ENCODE results near the gene MS4A3. TPM values are rescaled to one million over a fixed set of nuclear protein-coding genes. Genes with fewer than 3 reads are reported as not detected.

The MS4A3 gene
- total RNA-seq, 1 experiment from 2014 or later, result not detected

DNA sequence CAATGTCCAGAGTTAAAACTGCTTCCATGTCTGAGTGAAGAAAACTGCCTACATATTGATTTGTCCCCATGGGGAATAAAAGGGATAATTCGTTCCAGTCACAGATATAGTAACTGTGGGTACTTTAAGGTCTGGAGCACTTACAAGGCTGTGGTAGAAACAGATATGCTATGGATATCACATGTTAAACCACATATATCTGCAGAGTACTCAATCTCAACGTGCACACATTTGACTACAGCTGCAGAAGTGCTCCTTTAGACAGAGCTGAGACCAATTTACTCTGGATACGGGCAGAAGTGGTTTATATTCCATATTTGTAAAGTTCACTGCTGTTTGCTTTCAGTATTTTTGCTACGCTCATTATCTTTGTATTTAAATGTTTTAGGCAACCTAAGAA lies 22.3 kb downstream of the MS4A3 start:
- Mint-ChIP-seq H3K27me3 (ENCODE audit: low read depth) (no peaks in the 10 kb centered on the region), H3K36me3 (peaks cover 3% of the 10 kb centered on the region), H3K9me3 (peaks cover 22% of the 10 kb centered on the region), H3K4me3 (no peak overlapping the region), H3K27ac (no peak overlapping the region), H3K4me1 (peaks cover 6% of the 10 kb centered on the region)
- ATAC-seq, result no peak
- CTCF ChIA-PET, result no interaction called here
- POLR2A ChIA-PET, result no interaction called here
- DNase-seq (ENCODE audit: low spot score), result no peak
- TF ChIP-seq CREM (CRISPR knock-in tag; IDR thresholded peaks at IDR 0.05) (no peak), ELF4 (CRISPR knock-in tag; IDR thresholded peaks at IDR 0.05; ENCODE audit: low read depth) (no peak), RORB (CRISPR knock-in tag; IDR thresholded peaks at IDR 0.05) (no peak), JUN (CRISPR knock-in tag; IDR thresholded peaks at IDR 0.05) (no peak), NR1H2 (CRISPR knock-in tag; IDR thresholded peaks at IDR 0.05) (no peak), NFE2L1 (CRISPR knock-in tag; IDR thresholded peaks at IDR 0.05) (no peak), ARID4B (CRISPR knock-in tag; IDR thresholded peaks at IDR 0.05; ENCODE audit: borderline replicate concordance) (no peak), ZNF263 (CRISPR knock-in tag; IDR thresholded peaks at IDR 0.05; ENCODE audit: low read depth) (no peak), SP1 (CRISPR knock-in tag; conservative IDR thresholded peaks at IDR 0.05) (no peak), ZNF416 (CRISPR knock-in tag; IDR thresholded peaks at IDR 0.05) (no peak), NR3C1 (CRISPR knock-in tag; conservative IDR thresholded peaks at IDR 0.05; ENCODE audit: low read depth) (no peak), KAT7 (CRISPR knock-in tag; IDR thresholded peaks at IDR 0.05; ENCODE audit: borderline replicate concordance) (no peak), ATF2 (CRISPR knock-in tag; IDR thresholded peaks at IDR 0.05; ENCODE audit: borderline replicate concordance, low read depth) (no peak), GRHL2 (CRISPR knock-in tag; IDR thresholded peaks at IDR 0.05; ENCODE audit: insufficient replicate concordance, severe bottlenecking) (no peak), SOX15 (CRISPR knock-in tag; IDR thresholded peaks at IDR 0.05) (no peak)
- TF ChIP-seq, protein P1, sequence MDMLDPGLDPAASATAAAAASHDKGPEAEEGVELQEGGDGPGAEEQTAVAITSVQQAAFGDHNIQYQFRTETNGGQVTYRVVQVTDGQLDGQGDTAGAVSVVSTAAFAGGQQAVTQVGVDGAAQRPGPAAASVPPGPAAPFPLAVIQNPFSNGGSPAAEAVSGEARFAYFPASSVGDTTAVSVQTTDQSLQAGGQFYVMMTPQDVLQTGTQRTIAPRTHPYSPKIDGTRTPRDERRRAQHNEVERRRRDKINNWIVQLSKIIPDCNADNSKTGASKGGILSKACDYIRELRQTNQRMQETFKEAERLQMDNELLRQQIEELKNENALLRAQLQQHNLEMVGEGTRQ (CRISPR knock-in tag; IDR thresholded peaks at IDR 0.05), result no peak
- TF ChIP-seq, protein P2, sequence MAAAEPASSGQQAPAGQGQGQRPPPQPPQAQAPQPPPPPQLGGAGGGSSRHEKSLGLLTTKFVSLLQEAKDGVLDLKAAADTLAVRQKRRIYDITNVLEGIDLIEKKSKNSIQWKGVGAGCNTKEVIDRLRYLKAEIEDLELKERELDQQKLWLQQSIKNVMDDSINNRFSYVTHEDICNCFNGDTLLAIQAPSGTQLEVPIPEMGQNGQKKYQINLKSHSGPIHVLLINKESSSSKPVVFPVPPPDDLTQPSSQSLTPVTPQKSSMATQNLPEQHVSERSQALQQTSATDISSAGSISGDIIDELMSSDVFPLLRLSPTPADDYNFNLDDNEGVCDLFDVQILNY (CRISPR knock-in tag; IDR thresholded peaks at IDR 0.05), result no peak
- TF ChIP-seq, protein P3, sequence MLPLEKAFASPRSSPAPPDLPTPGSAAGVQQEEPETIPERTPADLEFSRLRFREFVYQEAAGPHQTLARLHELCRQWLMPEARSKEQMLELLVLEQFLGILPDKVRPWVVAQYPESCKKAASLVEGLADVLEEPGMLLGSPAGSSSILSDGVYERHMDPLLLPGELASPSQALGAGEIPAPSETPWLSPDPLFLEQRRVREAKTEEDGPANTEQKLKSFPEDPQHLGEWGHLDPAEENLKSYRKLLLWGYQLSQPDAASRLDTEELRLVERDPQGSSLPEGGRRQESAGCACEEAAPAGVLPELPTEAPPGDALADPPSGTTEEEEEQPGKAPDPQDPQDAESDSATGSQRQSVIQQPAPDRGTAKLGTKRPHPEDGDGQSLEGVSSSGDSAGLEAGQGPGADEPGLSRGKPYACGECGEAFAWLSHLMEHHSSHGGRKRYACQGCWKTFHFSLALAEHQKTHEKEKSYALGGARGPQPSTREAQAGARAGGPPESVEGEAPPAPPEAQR (CRISPR knock-in tag; IDR thresholded peaks at IDR 0.05), result no peak
- TF ChIP-seq, protein P4, sequence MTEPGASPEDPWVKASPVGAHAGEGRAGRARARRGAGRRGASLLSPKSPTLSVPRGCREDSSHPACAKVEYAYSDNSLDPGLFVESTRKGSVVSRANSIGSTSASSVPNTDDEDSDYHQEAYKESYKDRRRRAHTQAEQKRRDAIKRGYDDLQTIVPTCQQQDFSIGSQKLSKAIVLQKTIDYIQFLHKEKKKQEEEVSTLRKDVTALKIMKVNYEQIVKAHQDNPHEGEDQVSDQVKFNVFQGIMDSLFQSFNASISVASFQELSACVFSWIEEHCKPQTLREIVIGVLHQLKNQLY (CRISPR knock-in tag; IDR thresholded peaks at IDR 0.05), result no peak
